H1 (cell line): ENCODE data around the gene APOOL. TPM values are rescaled to one million over a fixed set of nuclear protein-coding genes. Genes with fewer than 3 reads are reported as not detected.

Source experiments
- CTCF ChIA-PET: fragments of 300-600 bp; sonication (Branson Sonifier 250); formaldehyde crosslinking; loops from one replicate; lab custom pipeline; 2021; ENCODE audit not compliant: partially characterized antibody; lab: Charles Lee
- POLR2A ChIA-PET: fragments of 300-600 bp; sonication (Branson Sonifier 250); formaldehyde crosslinking; loops from one replicate; lab custom pipeline; 2021; ENCODE audit warnings: inconsistent platforms; ENCODE audit not compliant: partially characterized antibody; lab: Charles Lee
- DNase-seq, 2 experiments: peaks; one replicate each; pipeline versions ENCODE4 v3.0.0 to v3.0.0-alpha.2; 2010 to 2022; ENCODE audit warnings: low spot score in 2 of 2, low read depth in 1 of 2, mixed read lengths in 1 of 2
- FAIRE-seq: peaks from 2 replicates; lab custom pipeline; 2011; peaks lifted over from hg19 to GRCh38; lab: Jason Lieb, UNC
- H2AFZ ChIP-seq: 2 replicates; pipeline ENCODE4 v1.8.1; 2012; ENCODE audit warnings: low read length, inconsistent platforms
- H2AK5ac ChIP-seq: 2 replicates; pipeline ENCODE4 v1.6.1; 2013; ENCODE audit warnings: low read depth, low read length
- H2BK120ac ChIP-seq: replicated peaks from 2 replicates; pipeline ENCODE3; 2013; ENCODE audit warnings: low read depth, low read length, inconsistent platforms
- H2BK12ac ChIP-seq: 2 replicates; pipeline ENCODE4 v1.6.1; 2013; ENCODE audit warnings: low read depth, low read length
- H2BK15ac ChIP-seq: 2 replicates; pipeline ENCODE4 v1.6.1; 2013; ENCODE audit warnings: low read length
- H2BK20ac ChIP-seq: 2 replicates; pipeline ENCODE4 v1.6.1; 2013; ENCODE audit warnings: low read length
- H2BK5ac ChIP-seq: 2 replicates; pipeline ENCODE4 v1.6.1; 2013; ENCODE audit warnings: low read depth, low read length
- H3K14ac ChIP-seq: 2 replicates; pipeline ENCODE4 v1.6.1; 2013; ENCODE audit warnings: inconsistent platforms; ENCODE audit not compliant: insufficient read length
- H3K18ac ChIP-seq: 2 replicates; pipeline ENCODE4 v1.6.1; 2013; ENCODE audit warnings: low read length; ENCODE audit errors: extremely low read depth
- H3K23ac ChIP-seq: 2 replicates; pipeline ENCODE4 v1.6.1; 2013; ENCODE audit warnings: inconsistent platforms; ENCODE audit not compliant: insufficient read length
- H3K23me2 ChIP-seq: 2 replicates; pipeline ENCODE4 v1.6.1; 2013; ENCODE audit warnings: low read depth, low read length
- H3K27ac ChIP-seq: 2 replicates; pipeline ENCODE4 v1.6.1; 2011; ENCODE audit warnings: low read depth, low read length, inconsistent platforms
- H3K27me3 ChIP-seq, 4 experiments: replicated peaks in 1 of 4; 1 replicate in 1 of 4; 2 replicates in 3 of 4; pipeline versions ENCODE4 v1.6.1 to v1.8.1; 2011 to 2013; ENCODE audit warnings: low read length in 3 of 4, mild to moderate bottlenecking in 3 of 4, inconsistent platforms in 2 of 4, mixed read lengths in 2 of 4, moderate library complexity in 1 of 4; ENCODE audit not compliant: control insufficient read depth in 3 of 4, insufficient read depth in 3 of 4; ENCODE audit errors: extremely low read depth in 1 of 4
- H3K36me3 ChIP-seq, 4 experiments: 2 replicates each; pipeline versions ENCODE4 v1.6.1 to v1.8.1; 2011 to 2013; ENCODE audit warnings: mild to moderate bottlenecking in 4 of 4, low read length in 3 of 4, moderate library complexity in 2 of 4, control low read depth in 1 of 4, inconsistent platforms in 1 of 4; ENCODE audit not compliant: insufficient read depth in 4 of 4, control insufficient read depth in 2 of 4
- H3K4ac ChIP-seq: replicated peaks from 2 replicates; pipeline ENCODE3; 2013; ENCODE audit warnings: low read length, low read depth, mixed read lengths, inconsistent platforms; ENCODE audit not compliant: insufficient read length
- H3K4me1 ChIP-seq, 4 experiments: replicated peaks in 1 of 4; 1 replicate in 1 of 4; 2 replicates in 3 of 4; pipeline versions ENCODE4 v1.6.1 to v1.8.1; 2011 to 2013; ENCODE audit warnings: low read length in 3 of 4, inconsistent platforms in 2 of 4, mixed read lengths in 1 of 4; ENCODE audit not compliant: insufficient read depth in 4 of 4, control insufficient read depth in 3 of 4
- H3K4me2 ChIP-seq, 2 experiments: 2 replicates each; pipeline versions ENCODE4 v1.6.1 to v1.8.1; 2011 to 2013; ENCODE audit warnings: low read depth in 2 of 2, low read length in 2 of 2, control low read depth in 1 of 2, inconsistent platforms in 1 of 2, mild to moderate bottlenecking in 1 of 2; ENCODE audit not compliant: insufficient read depth in 1 of 2
- H3K4me3 ChIP-seq, 4 experiments: fragments of 200-600, 300-600 bp in 1 of 4; sonication (generic), shearing (Covaris generic), sonication (Bioruptor Twin) in 1 of 4; 2 replicates each; pipeline versions ENCODE4 v1.5.1 to v1.8.1; 2011 to 2016; ENCODE audit warnings: low read length in 4 of 4, low read depth in 3 of 4, control low read depth in 2 of 4, inconsistent platforms in 2 of 4, mild to moderate bottlenecking in 2 of 4, mixed read lengths in 1 of 4, moderate library complexity in 1 of 4; ENCODE audit not compliant: insufficient read depth in 2 of 4; ENCODE audit errors: extremely low read depth in 1 of 4
- H3K56ac ChIP-seq: replicated peaks from 2 replicates; pipeline ENCODE3; 2013; ENCODE audit warnings: low read depth, mild to moderate bottlenecking, mixed read lengths, low read length, inconsistent platforms; ENCODE audit not compliant: insufficient read length
- H3K79me1 ChIP-seq: 2 replicates; pipeline ENCODE4 v1.6.1; 2013; ENCODE audit warnings: low read depth, low read length, control low read depth
- H3K79me2 ChIP-seq, 2 experiments: 2 replicates each; pipeline versions ENCODE4 v1.6.1 to v1.8.1; 2012 to 2013; ENCODE audit warnings: low read length in 2 of 2, mild to moderate bottlenecking in 2 of 2, inconsistent platforms in 1 of 2; ENCODE audit not compliant: insufficient read depth in 2 of 2, control insufficient read depth in 1 of 2
- H3K9ac ChIP-seq, 4 experiments: replicated peaks in 1 of 4; 1 replicate in 1 of 4; 2 replicates in 3 of 4; pipeline versions ENCODE4 v1.6.1 to v1.8.1; 2011 to 2013; ENCODE audit warnings: low read depth in 3 of 4, low read length in 3 of 4, control low read depth in 2 of 4, mild to moderate bottlenecking in 2 of 4, moderate library complexity in 2 of 4, inconsistent platforms in 1 of 4; ENCODE audit errors: extremely low read depth in 1 of 4
- H3K9me3 ChIP-seq, 2 experiments: 2 replicates each; pipeline versions ENCODE4 v1.6.1 to v1.8.1; 2012 to 2013; ENCODE audit warnings: mild to moderate bottlenecking in 2 of 2, moderate library complexity in 2 of 2, control low read depth in 1 of 2, inconsistent platforms in 1 of 2, low read depth in 1 of 2, low read length in 1 of 2, mixed read lengths in 1 of 2; ENCODE audit not compliant: insufficient read depth in 2 of 2
- H4K20me1 ChIP-seq, 2 experiments: replicated peaks in 1 of 2; 2 replicates each; pipeline versions ENCODE3 to v1.8.1; 2011 to 2013; ENCODE audit warnings: inconsistent platforms in 2 of 2, low read length in 2 of 2, mild to moderate bottlenecking in 1 of 2; ENCODE audit not compliant: insufficient read depth in 2 of 2, control insufficient read depth in 1 of 2
- H4K5ac ChIP-seq: 2 replicates; pipeline ENCODE4 v1.6.1; 2013; ENCODE audit warnings: low read length, low read depth, mixed read lengths, inconsistent platforms; ENCODE audit not compliant: insufficient read length
- H4K8ac ChIP-seq: 2 replicates; pipeline ENCODE4 v1.8.0; 2013; ENCODE audit warnings: mild to moderate bottlenecking, moderate library complexity, low read length, inconsistent platforms; ENCODE audit not compliant: insufficient read depth; ENCODE audit errors: extremely low read depth
- H4K91ac ChIP-seq: replicated peaks from 2 replicates; pipeline ENCODE3; 2013; ENCODE audit warnings: low read length, mixed read lengths, inconsistent platforms; ENCODE audit not compliant: insufficient read length
- ASH2L ChIP-seq: fragments of 200-600, 300-600 bp; sonication (generic); IDR thresholded peaks from one replicate; pipeline ENCODE4 v1.7.1; 2017; ENCODE audit warnings: low read length
- BCL11A ChIP-seq, 2 experiments: IDR thresholded peaks; one replicate each; pipeline ENCODE4 v1.6.1; 2011; ENCODE audit warnings: low read depth in 2 of 2, low read length in 2 of 2, mild to moderate bottlenecking in 2 of 2
- CBX8 ChIP-seq: fragments of 300-800, 300-1000 bp; sonication (generic); IDR thresholded peaks from 2 replicates; pipeline ENCODE4 v1.7.1; 2016; ENCODE audit warnings: low read depth, low read length, borderline replicate concordance
- EGR1 ChIP-seq: IDR thresholded peaks from 2 replicates; pipeline ENCODE4 v1.6.1; 2011; ENCODE audit warnings: low read depth, low read length, borderline replicate concordance
- GTF2F1 ChIP-seq: IDR thresholded peaks from 2 replicates; pipeline ENCODE4 v1.6.1; 2012; ENCODE audit warnings: low read depth, low read length, improper control_type of control experiment, borderline replicate concordance
- KDM1A ChIP-seq: fragments of 200-600, 300-600 bp; sonication (generic); IDR thresholded peaks from 2 replicates; pipeline ENCODE4 v1.7.1; 2016; ENCODE audit warnings: mild to moderate bottlenecking, low read length, borderline replicate concordance
- KDM5A ChIP-seq: fragments of 200-600 bp; IDR thresholded peaks from 2 replicates; pipeline ENCODE4 v1.7.1; 2012; ENCODE audit warnings: mild to moderate bottlenecking, low read length, inconsistent platforms, mixed read lengths
- MAX ChIP-seq: IDR thresholded peaks from 2 replicates; pipeline ENCODE4 v1.6.1; 2012; ENCODE audit warnings: inconsistent platforms
- SIX5 ChIP-seq: IDR thresholded peaks from 2 replicates; pipeline ENCODE4 v1.6.1; 2011; ENCODE audit warnings: mild to moderate bottlenecking, low read depth, low read length
- SP1 ChIP-seq: IDR thresholded peaks from 2 replicates; pipeline ENCODE4 v1.6.1; 2011; ENCODE audit warnings: low read depth, low read length
- TAF1 ChIP-seq: IDR thresholded peaks from 2 replicates; pipeline ENCODE4 v1.6.1; 2011; ENCODE audit warnings: mild to moderate bottlenecking, low read depth, low read length
- TCF12 ChIP-seq: IDR thresholded peaks from 2 replicates; pipeline ENCODE4 v1.6.1; 2011; ENCODE audit warnings: low read depth, mild to moderate bottlenecking, low read length
- TEAD4 ChIP-seq: IDR thresholded peaks from 2 replicates; pipeline ENCODE4 v1.6.1; 2012; ENCODE audit warnings: low read depth, low read length, inconsistent platforms, mixed read lengths
- USF2 ChIP-seq: IDR thresholded peaks from 2 replicates; pipeline ENCODE4 v1.6.1; 2011; ENCODE audit warnings: low read length, improper control_type of control experiment
- ZNF274 ChIP-seq: IDR thresholded peaks from 2 replicates; pipeline ENCODE4 v1.7.0; 2012; ENCODE audit warnings: low read length, borderline replicate concordance; ENCODE audit errors: extremely low read depth
- WGBS, 2 experiments: shearing (Covaris generic) in 1 of 2; methylation state at CpG; one replicate each; pipeline versions ENCODE4 v1.1.6 to v1.1.7; 2013 to 2015; ENCODE audit warnings: low lambda C conversion rate in 2 of 2, mixed read lengths in 2 of 2, inconsistent platforms in 1 of 2, low coverage in 1 of 2, missing lambda C conversion rate in 1 of 2; ENCODE audit not compliant: insufficient replicate concordance in 2 of 2, insufficient coverage in 1 of 2, insufficient read length in 1 of 2; ENCODE audit errors: extremely low coverage in 1 of 2, missing lambda C conversion rate in 1 of 2; 5-methylcytosine and 5-hydroxymethylcytosine counted together
- polyA plus RNA-seq, 7 experiments: library from polyadenylated mRNA; depleted of rRNA in 3 of 7; stranded (reverse) in 5 of 7; unstranded in 2 of 7; fragments of >200 nt in 5 of 7; fragments of 200-250 nt in 2 of 7; gene quantifications; 1 replicate in 5 of 7; 2 replicates in 1 of 7; 4 replicates in 1 of 7; pipeline versions ENCODE4 v1.2.1 to v1.2.3, GENCODE V29; 2011 to 2013; ENCODE audit warnings: missing spikeins in 2 of 7, mixed read lengths in 2 of 7
- total RNA-seq: library from RNA; stranded (reverse); fragmentation: NEBNext Ultra II Directional; extraction: Animal tissue kit (Norgen Biotek cat#: 25700); gene quantifications from 2 replicates; pipeline ENCODE4 v1.2.1, GENCODE V29; 2021

Gene APOOL
- total and polyA plus RNA-seq, 2 of the 8 experiments (the other 6 are each of a cell fraction or from before 2014, with no cell fraction given) = 2.4 to 8.1 TPM

DNA sequence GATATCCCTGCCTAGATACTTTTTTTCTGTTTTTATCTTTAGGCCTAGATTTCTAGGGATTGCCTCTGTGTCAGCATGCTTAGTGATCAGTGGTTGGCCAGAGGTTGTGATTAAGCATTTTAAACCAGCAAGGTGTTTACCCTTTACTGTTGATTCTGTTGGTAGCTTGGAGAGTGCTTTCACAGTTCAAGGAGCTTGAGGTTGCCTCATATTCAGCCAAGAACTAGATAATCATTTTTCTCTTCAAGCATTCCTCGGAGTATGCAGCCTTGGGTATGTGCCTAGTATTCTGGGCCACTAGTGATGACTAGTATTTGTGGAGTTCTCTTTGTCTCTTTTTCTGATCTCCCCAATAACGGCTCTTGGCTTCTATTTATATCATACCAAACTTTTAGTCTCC is 20.4 kb downstream of the APOOL start:
- no peak overlapping the region for H2BK12ac ChIP-seq
- H4K5ac ChIP-seq = no peak overlapping the region
- no peaks in the 10 kb centered on the region for H4K20me1 ChIP-seq
- H4K91ac ChIP-seq = no peak overlapping the region
- no peaks in the 10 kb centered on the region for H3K27me3 ChIP-seq
- no peak overlapping the region for H2BK20ac ChIP-seq
- H3K79me2 ChIP-seq = peaks cover 0 to 8% of the 10 kb centered on the region in 2 experiments; a peak in 1 of 4 replicates
- no peaks in the 10 kb centered on the region for H3K4me1 ChIP-seq
- H2BK120ac ChIP-seq = no peak overlapping the region
- no peaks in the 10 kb centered on the region for H3K23me2 ChIP-seq
- no peak overlapping the region for H3K4me2 ChIP-seq
- H4K8ac ChIP-seq = no peak overlapping the region
- no peak overlapping the region for H3K9ac ChIP-seq
- H3K36me3 ChIP-seq = no peaks in the 10 kb centered on the region
- H3K23ac ChIP-seq = no peak overlapping the region
- FAIRE-seq (no peak), DNase-seq (no peak)
- no peak overlapping the region for H3K4ac ChIP-seq
- H3K18ac ChIP-seq = no peak overlapping the region
- no peak overlapping the region for H3K56ac ChIP-seq
- H2BK15ac ChIP-seq = no peak overlapping the region
- H3K14ac ChIP-seq = no peak overlapping the region
- ChIA-PET CTCF (no interaction called here), POLR2A (no interaction called here)
- no peak overlapping the region for H3K4me3 ChIP-seq
- H3K27ac ChIP-seq = no peak overlapping the region
- 90% methylated on average over 2 of the region's 2 CpGs; no CpG with 5 or more reads in 1 of the 2 experiments for WGBS, 2 experiments
- H3K9me3 ChIP-seq = no peaks in the 10 kb centered on the region
- no peak overlapping the region for H2AFZ ChIP-seq
- H2BK5ac ChIP-seq = no peak overlapping the region
- H3K79me1 ChIP-seq = no peaks in the 10 kb centered on the region; the same call in 1 of the 2 replicates
- H2AK5ac ChIP-seq = no peak overlapping the region
- no peak for TF ChIP-seq CBX8
- TF ChIP-seq SIX5 = no peak
- no peak for TF ChIP-seq EGR1
- TF ChIP-seq ZNF274 = no peak
- no peak for TF ChIP-seq KDM5A
- no peak for TF ChIP-seq USF2
- no peak for TF ChIP-seq SP1
- TF ChIP-seq TAF1 = no peak
- TF ChIP-seq GTF2F1 = no peak
- no peak for TF ChIP-seq ASH2L
- TF ChIP-seq BCL11A (IDR thresholded peaks at IDR 0.05; ENCODE audit: low read depth in 2 of 2, low read length in 2 of 2) = no peak
- no peak for TF ChIP-seq TEAD4
- no peak for TF ChIP-seq TCF12
- no peak for TF ChIP-seq KDM1A
- TF ChIP-seq MAX = no peak
